HG03565 (cell line): ENCODE results near the gene NDUFA3.
"Not testable (repeated sequence)": the region's sequence is repeated elsewhere in the genome, so short reads cannot be mapped to it uniquely, and the experiment has no call there.

Source experiments
- ATAC-seq: cut with Tn5 transposase; IDR thresholded peaks from one replicate; pipeline ENCODE4 v1.9.1; 2021; ENCODE audit warnings: mild to moderate bottlenecking, moderate library complexity; ENCODE audit not compliant: unreplicated experiment

NDUFA3 gene

DNA sequence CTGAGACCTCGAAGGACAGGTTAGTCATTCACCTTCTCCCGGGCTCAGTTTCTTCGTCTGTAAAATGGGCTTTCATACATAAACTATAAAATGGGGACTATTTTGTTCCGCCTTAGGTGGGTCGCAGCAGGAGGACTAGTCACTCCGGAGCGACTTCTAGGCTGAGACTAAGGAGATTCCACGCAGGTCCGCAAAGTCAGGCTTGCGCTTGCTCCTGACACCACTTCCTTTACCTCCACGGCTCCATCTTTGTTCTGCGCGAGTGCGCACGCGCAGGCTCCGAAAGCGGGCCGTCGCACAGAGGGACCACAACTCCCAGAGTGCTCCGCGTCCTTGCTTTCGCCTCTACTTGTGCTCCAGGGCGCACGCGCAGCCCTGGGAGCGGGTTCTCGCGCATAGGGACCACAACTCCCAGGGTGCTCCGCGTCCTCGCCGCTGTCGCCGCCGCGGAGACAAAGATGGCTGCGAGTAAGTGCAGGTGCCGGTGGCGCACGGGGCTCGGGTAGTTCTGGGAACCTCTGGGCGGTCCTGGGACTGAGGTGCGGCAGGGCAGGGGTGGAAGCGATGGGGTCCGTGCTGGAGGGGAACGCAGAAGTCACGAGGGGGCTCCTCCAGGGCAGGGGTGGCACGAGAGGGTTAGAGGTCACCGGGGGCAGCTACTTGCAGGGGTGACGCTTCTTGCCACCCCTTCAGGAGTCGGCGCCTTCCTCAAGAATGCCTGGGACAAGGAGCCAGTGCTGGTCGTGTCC lies at the start of gene NDUFA3:
Gene NDUFA3 (plus strand): TSS at position 435 of the 749 bp plus-strand sequence. CDS start 24 bp downstream, at position 459.
- ATAC-seq: peak; percentile 98

DNA sequence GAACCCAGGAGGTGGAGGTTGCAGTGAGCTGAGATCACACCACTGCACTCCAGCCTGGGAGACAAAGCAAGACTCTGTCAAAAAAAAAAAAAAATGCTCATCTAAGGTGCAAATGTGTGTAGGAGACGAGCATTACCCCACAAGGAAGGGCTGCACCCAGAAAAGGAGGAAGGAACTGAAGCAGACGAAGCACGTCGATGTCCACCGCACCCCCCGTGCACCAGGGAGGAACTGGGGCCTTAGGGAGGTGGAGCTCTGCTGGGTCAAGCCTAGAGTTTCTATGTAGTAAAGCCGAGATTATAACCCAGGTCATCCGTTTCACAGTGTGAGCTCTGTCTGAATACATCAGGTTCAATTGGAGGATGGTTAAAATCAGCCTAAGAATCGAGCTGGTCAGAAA lies 40.0 kb upstream of the NDUFA3 start:
- ATAC-seq: no peak

DNA sequence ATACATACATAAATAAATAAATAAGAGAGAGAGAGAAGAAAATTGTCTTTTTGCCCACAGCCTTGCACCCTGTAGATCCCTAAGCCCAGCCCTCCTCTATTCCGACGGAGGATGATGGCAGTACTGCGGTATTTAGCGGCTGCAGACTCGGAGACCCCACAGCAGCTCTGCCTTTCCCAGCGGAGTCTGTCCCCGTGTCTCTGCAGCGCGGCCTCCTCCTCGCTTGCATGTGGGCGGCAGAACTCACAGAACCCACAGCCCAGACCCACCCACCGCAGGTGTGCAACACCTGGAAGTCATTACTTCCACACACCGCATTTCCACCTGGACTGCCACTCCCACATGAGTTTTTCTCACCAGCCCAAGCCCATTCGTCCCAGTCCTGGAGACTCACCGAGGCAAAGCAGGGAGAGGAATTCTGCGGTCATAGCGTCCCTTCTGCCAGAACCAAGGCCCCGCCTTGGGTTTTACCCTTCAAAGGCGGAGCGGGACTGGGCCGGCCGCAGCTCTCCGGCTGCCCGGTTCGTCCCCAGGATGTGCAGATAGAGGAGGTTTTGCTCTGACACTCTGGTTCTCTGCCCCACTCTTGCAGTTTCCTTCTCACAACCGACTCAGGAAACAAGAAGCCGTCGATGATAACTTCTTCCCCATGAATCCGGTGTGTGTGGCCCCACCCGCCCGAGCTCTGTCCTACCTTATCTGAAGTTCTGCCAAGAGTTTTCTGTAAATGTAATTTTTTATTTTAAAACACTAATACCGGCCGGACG lies 39.1 kb upstream of the NDUFA3 start, which contains the start of gene VSTM1:
Gene VSTM1 (minus strand): TSS at position 548 of the 767 bp plus-strand sequence. CDS start 120 bp downstream, at position 428.
- no peak for ATAC-seq

DNA sequence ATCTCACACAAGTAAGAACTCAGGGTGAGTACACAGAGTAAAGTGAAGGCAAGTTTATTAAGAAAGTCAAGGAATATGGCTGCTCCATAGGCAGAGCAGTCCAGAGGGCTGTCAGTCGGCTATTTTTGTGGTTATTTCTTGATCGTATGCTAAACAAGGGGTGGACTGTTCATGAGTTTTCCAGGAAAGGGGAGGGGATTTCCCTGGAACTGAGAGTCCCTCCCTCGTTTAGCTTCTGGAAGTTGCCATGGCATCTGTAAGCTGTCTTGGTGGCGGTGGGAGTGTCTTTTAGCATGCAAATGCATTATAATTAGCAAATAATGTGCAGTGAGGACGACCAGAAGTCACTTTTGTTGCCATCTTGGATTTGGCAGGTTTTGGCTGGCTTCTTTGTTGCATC lies 33.2 kb upstream of the NDUFA3 start:
- no peak for ATAC-seq

DNA sequence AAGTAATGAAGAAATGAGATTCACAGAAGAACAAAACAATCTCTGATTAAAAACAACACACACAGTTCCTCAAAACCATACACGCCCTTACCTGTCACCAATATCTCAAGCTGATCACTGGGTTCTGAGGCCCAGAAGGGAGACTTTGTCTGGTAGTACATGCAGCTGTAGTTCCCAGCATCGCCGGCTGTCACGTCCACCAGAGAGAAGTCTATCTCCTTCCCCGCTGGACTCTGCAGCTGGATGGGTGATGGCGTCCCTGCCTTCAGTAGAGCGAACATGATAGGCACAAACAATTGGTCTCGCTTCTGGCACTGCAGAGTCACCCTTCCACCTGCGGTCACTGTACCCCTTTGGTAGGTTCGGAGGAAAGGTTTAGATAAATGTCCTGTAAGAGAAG lies 28.8 kb upstream of the NDUFA3 start:
- no peak for ATAC-seq

DNA sequence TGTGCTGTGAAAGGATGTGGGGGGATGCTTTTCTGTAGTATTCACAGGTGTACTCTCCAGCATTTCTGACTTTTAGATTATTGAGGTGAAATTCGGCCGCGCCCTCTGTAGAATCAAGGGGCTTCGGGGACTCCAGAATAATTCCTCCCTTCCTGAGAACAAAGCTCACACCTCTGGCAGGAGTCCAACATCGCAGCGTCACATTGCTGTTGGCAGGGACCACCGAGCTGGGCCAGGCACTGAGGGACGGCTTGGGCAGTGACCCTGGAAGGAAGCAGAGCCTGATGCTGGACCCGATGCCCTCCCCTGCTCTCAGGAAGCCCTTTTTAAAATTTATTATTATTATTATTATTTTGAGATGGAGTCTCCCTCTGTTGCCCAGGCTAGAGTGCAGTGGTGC lies 27.8 kb upstream of the NDUFA3 start:
- no peak for ATAC-seq

DNA sequence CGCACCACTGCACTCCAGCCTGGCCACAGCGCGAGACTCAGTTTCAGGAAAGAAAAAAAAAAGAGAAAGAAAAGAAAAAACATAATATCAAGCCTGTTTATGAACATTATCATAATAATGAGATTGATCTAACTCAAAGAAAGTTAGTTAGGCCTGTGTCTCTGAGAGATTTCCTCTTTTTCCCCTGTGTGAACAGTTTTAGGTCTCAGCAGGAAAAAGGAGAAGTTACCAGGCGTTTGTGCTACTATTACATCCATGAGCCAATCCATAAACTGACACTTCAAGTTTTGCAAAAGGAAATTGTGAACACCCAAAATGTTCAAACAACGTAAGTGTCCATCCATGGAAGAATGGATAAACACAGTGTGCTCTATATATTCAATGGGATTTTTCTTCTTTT lies 25.3 kb upstream of the NDUFA3 start:
- ATAC-seq: no peak

DNA sequence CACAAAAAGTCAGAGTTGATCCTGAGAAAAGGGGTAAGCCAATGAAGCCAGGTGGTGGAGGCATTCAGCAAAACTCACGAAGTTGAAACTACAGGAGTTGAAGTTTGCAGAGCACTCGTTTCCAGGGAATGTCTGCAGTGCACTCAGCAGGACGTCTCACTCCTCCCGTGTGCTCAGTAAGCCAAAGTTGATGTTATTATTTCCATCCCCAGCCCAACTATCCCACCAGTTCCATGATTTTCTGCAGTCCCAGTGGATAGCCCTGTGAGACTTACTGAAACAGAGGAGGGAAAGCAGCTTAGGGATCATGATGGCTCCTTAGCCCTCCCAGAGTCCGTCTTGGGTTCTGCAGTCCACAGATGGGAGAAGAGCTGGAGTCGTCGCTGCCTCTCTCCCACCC lies 21.6 kb upstream of the NDUFA3 start, which contains the start of gene TARM1:
Gene TARM1 (minus strand): TSS at position 334 of the 400 bp plus-strand sequence. CDS start 25 bp downstream, at position 309.
- no peak for ATAC-seq

DNA sequence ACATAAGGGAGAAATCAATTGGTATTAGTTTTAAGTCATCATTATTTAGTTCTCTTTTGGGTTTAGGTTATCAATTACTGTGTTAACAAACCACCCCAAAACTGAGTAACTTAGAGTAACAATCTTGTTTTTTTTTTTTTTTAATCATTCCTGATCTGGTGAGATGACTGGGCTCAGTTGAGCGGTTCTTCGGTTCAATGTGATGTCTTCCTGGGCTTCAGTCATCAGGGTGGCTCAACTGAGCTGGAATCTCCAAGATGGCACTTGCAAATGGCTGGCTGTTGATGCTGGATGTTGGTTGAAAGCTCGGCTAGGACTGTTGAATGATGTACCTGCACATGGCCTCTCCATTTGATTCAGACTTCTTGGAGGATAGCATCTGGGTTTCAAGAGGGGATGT lies 18.2 kb upstream of the NDUFA3 start:
- no peak for ATAC-seq

DNA sequence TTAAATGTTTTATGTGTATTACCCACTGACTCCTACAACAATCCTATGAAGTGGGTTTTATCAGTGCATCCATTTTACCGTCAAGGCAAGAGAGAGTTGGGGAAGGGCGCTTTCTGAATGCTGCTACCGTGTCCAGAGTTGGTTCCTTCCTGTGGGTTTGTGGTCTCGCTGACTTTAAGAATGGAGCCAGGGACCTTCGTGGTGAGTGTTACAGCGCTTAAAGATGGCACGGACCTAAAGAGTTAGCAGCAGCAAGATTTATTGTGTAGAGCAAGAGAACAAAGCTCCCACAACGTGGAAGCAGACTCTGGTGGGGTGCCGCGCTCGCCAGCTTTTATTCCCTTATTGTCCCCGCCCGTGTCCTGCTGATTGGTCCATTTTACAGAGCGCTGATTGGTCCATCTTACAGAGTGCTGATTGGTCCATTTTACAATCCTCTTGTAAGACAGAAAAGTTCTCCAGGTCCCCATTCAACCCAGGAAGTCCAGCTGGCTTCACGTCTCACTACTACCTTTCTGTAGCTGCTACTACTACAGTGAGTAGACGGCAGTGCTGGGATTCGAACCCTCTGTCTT lies 8.1 kb upstream of the NDUFA3 start:
- no peak for ATAC-seq

DNA sequence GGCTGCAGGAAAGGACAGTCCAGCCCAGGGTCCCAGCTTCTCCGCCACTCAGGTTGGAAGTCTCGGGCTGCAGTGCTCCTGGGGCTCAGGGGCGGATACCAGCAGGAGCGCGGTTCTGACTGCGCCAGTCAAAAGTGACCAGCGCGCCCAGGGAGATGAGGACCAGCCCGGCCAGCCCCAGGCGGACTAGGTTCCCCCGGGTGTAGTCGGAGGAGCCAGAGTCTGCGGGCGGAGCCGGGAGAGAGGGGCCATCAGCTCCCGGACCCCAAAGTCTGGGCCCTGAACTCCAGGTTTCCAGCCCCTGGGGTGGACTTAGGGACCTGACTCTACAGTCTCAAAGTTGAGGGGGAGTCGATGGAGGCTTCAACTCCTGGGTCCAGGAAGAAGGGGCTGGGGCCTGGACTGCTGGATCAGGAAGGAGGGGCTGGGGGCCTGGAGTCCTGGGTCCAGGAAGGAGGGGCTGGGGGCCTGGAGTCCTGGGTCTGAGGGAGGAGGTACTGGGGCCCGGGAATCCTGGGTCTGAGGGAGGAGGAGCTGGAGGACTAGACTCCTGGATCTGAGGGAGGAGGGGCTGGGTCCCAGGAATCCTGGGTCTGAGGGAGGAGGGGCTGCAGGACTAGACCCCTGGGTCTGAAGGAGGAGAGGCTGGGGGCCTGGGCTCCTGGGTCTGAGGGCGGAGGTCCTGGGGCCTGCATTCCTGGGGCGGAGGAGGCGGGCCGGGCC lies 7.4 kb upstream of the NDUFA3 start:
- no peak for ATAC-seq

DNA sequence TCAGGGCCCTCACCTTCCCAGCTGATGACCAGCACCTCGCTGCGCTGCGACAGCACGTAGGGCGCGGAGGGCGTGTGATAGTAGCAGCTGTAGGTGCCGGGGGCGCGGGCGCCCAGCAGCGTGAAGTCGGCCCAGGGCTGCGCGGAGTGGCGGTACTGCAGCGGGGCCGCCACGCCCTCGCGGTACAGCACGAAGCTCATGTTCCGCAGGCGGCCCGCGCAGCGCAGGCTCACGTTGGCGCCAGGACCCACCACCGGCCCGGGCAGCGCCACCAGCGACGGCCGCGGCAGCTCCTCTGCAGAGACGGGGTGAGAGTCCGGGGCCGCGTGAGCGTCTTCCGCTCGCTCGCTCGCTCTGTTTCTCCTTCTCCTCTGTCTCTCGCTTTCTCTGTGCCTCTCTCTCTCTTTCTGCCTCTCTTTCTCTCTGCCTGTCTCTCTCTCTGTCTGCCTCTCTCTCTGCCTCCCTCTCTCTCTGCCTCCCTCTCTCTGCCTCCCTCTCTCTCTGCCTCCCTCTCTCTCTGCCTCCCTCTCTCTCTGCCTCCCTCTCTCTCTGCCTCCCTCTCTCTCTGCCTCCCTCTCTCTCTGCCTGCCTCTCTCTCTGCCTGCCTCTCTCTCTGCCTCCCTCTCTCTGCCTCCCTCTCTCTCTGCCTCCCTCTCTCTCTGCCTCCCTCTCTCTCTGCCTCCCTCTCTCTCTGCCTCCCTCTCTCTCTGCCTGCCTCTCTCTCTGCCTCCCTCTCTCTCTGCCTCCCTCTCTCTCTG lies 6.6 kb upstream of the NDUFA3 start:
- ATAC-seq: not testable (repeated sequence)

DNA sequence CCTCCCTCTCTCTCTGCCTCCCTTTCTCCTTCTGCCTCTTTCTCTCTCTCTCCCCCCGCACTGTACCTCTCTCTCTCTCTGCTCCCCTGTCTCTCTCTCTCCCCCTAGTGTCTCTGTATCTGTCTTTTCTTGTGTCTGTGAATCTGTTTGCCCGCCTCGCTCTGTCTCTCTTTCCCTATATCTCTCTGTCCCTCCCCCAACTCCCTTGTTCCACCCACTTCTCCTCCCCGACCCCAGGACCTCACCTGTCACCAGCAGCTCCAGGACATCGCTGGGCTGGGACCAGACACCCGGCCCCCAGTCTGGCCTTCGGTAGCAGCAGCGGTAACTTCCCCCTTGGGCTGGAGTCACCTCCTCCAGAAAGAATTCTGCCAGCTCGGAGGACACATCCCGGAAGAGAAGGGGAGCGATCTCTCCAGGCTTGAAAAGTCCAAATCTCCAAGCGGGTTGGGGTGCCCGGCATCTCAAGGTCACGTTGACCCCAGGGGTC lies 6.0 kb upstream of the NDUFA3 start:
- ATAC-seq: no peak

DNA sequence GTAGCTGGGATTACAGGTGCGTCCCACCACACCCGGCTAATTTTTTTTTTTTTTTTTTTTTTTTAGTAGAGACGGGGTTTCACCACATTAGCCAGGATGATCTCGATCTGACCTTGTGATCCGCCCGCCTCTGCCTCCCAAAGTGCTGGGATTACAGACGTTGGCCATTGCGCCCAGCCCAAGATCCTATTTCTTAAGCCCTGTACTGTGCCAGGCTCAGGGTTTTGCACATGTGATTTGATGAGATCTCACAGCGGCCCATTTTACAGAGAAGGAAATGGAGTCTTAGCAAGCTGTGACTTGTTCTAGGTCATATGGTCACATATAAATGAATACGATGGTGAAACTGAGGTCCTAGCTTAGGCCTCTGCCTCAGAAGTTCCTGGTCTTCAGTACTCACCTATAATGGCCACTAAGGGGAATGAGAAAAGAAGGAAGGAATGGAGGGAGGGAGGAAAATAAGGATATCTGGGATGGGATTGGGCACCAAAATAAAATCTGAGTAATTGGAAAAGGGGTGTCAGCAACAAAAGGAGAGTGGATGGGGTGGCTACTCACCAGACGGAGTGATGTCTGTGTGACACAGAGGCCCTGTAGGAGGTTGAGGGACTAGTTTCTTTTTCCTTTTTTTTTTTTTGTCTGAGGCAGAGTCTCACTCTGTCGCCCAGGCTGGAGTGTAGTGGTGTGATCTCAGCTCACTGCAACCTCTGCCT lies 3.3 kb upstream of the NDUFA3 start:
- no peak for ATAC-seq

DNA sequence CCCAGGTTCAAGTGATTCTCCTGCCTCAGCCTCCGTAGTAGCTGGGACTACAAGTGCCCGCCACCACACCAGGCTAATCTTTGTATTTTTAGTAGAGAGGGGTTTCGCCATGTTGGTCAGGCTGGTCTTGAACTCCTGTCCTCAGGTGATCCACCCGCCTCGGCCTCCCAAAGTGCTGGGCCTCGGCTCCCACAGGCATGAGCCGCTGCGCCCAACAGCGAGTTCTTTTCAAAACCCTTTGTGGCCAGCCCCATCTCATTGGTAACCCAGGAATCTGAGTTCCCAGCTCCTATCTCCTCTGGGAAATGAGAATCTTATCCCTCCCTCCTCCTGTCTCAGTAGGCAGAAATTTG lies 2.8 kb upstream of the NDUFA3 start:
- ATAC-seq: not testable (repeated sequence)

DNA sequence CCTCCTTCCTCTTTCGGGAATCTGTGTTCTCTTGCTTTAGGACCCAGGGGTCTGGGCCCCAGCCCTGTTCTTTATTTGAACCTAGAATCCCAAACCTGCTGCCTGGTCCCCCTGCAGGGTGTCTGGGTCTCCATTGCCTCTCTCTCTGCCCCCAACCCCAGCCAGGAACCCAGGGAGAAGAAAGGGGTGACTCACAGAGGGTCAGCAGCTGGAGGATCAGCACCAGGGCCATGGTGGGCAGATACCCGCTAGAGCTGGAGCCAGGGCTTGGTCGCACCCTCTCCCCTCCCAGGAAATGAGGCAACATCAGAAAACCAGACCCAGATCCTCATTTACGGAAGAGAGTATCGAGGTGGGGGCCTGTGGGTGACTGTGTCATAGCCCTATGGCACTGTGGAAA lies 2.1 kb upstream of the NDUFA3 start, which contains the start of gene OSCAR:
Gene OSCAR (minus strand): TSS at position 243 of the 400 bp plus-strand sequence. CDS start 11 bp downstream, at position 232.
- no peak for ATAC-seq

DNA sequence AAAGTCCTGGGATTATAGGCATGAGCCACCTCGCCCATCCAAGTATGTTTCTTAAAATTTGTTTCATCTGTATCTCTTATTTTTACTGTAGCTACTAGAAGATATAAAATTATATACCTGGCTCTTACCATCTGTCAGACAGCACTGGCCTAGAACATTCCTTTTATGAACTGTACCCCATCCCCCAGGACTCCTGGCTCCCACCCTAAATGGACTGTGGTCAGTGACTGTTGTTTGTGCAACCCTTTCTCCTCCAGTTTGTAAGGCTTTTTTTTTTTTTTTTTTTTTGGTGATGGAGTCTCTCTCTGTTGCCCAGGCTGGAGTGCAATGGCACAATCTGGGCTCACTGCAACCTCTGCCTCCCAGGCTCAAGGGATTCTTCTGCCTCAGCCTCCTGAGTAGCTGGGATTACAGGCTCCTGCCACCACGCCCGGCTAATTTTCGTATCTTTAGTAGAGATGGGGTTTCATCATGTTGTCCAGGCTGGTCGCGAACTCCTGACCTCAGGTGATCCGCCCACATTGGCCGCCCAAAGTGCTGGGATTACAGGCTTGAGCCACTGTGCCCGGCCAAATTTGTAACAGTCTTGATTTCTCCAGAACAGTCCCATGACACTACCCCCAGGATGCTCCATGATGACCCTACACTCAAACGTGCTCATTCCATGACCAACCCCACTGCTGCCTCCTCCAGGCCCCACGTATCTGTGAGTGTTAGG lies 2.5 kb downstream of the NDUFA3 start:
- no peak for ATAC-seq

DNA sequence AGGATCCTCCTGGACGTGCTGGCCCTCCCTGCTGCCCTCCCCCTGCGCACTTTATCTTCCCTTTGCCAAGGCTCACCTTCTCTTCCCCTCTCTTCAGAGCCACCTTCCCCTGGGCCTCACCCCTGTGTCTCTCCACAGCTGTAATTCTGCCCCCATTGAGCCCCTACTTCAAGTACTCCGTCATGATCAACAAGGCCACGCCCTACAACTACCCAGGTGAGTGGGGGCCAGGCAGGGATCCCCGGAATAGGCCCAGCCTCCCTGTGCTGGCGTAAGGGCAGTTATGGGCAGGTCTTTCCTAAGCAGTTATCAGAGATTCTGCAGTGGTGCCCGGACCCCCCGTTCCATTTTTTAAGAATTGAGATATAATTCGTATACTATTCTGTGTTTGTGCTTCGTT lies 3.1 kb downstream of the NDUFA3 start:
- no peak for ATAC-seq

DNA sequence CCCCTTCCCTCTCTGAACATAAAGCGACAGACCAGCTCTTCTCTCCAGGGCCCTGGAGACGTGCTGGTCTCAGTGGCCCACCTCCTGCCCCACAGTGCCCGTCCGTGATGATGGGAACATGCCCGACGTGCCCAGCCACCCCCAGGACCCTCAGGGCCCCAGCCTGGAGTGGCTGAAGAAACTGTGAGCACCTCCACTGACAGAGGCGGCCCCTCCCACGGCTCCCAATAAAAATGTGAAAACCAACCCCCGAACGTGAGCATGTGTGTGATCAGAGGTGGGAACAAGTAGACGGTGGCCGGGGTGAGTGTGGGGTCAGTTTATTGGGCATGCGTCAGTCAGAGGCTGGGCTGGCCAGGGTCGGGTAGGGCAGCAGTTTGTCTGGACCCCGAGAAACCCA lies 4.1 kb downstream of the NDUFA3 start:
- ATAC-seq: no peak
